OCI-LY7 (cell line): Measurements from ENCODE around the gene MRPS17.

Source experiments
- CTCF ChIP-seq: fragments of 200-600 bp; sonication (generic); conservative IDR thresholded peaks from 2 replicates; pipeline ENCODE4 v1.5.1; 2014; ENCODE audit warnings: mild to moderate bottlenecking, antibody characterized with exemption, low read length, moderate library complexity, mixed read lengths
- EZH2phosphoT487 ChIP-seq: fragments of 200-600 bp; sonication (generic); IDR thresholded peaks from 2 replicates; pipeline ENCODE4 v1.6.1; 2018; ENCODE audit warnings: low read depth, borderline replicate concordance, mild to moderate bottlenecking, mixed run types, antibody characterized with exemption, low read length, moderate library complexity, mixed read lengths

DNA sequence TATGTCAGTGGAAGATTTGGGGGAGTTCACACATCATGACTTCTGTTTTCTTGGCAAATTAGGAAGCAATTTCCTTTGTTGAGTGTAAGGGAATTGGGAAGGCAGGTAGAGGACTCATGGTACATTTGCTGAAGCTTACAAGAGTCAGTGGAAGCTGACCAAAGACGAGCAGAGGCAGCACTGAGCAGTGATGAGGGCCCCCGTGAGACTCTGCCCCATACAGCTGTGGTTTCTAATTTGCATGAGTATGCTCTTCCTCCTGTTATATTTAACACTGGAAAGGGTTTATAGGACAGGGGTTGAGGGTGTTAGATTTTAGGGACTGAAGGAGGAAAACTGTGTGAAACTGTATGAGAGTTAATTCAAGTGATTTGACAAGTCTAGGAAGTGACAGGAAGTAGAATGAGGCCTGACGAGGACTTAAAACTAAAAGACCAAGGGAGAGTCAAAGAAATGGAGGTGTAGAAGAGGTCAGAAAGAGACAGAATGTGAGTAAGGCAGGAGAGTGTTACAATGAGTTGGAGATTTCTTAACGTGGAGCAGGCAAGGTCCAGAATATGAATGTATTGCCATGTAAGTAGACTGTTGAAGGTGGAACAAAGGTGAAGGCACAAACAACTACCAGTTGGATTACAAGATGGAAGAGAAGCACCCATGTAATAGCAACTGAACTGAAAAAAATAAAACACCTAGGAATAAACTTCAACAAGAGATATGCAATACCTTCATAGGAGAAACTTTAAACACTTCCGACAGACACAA is 23.5 kb upstream of the MRPS17 start:
- TF ChIP-seq CTCF (peak; percentile 40; the same call in 1 of the 2 replicates), EZH2phosphoT487 (no peak)
